ENCODE results near the gene NR2F6.

- TF ChIP-seq POLR2A (IDR thresholded peaks at IDR 0.05; ENCODE audit: extremely low read depth, insufficient read length) (no peak), CTCF (IDR thresholded peaks at IDR 0.05; ENCODE audit: low read depth, low read length) (no peak), MAX (IDR thresholded peaks at IDR 0.05; ENCODE audit: low read depth, low read length) (no peak), MYC (IDR thresholded peaks at IDR 0.05; ENCODE audit: low read depth, low read length) (no peak)
Measured at GRCh38 chr19:17200408-17201079, 45.2 kb downstream of the NR2F6 start.

All from NB4 (cell line).